ENCODE data around the gene ADGRB2. TPM values are rescaled to one million over a fixed set of nuclear protein-coding genes. Genes with fewer than 3 reads are reported as not detected.

The ADGRB2 gene
- total RNA-seq, 4 donors from 2014 or later: 1.1 to 2.2 (median 1.7) TPM; not detected in 1

GRCh38 chr1:31757204-31757679 lies 6.9 kb downstream of the ADGRB2 start:
- intact Hi-C loops (cut with DNase I; ENCODE audit: low total_unique reads): no loop called here
- no peak overlapping the region for H3K27ac ChIP-seq

GRCh38 chr1:31756578-31756977 lies 7.6 kb downstream of the ADGRB2 start:
- H3K9me3 ChIP-seq: no peaks in the 10 kb centered on the region
- intact Hi-C loops (cut with DNase I; ENCODE audit: low total_unique reads): no loop called here
- H3K4me1 ChIP-seq: peaks cover 15 to 50% of the 10 kb centered on the region in 2 donors
- ATAC-seq (no peak), DNase-seq (no peak)
- TF ChIP-seq POLR2A (IDR thresholded peaks at IDR 0.05): no peak
- no peak for TF ChIP-seq CTCF (IDR thresholded peaks at IDR 0.05 in 4 of 5, conservative IDR thresholded peaks at IDR 0.05 in 1 of 5)
- no peak overlapping the region for H3K27ac ChIP-seq
- H3K4me3 ChIP-seq: no peak overlapping the region
- peaks cover under 1 to 14% (median 13%) of the 10 kb centered on the region in 3 donors for H3K27me3 ChIP-seq
- H3K36me3 ChIP-seq: no peaks in the 10 kb centered on the region
- in situ Hi-C loops (cut with MboI; ENCODE audit: low sequenced_read_pairs in 4 of 4): no loop called here

More at GRCh38 chr1:31757204-31757679, 6.9 kb downstream of the ADGRB2 start:
- H3K36me3 ChIP-seq: no peaks in the 10 kb centered on the region
- H3K27me3 ChIP-seq: peaks cover 8 to 20% (median 17%) of the 10 kb centered on the region in 3 donors
- DNase-seq: no peak
- peaks cover 15 to 52% of the 10 kb centered on the region in 2 donors for H3K4me1 ChIP-seq
- no peak for ATAC-seq
- H3K4me3 ChIP-seq: no peak overlapping the region
- in situ Hi-C loops (cut with MboI; ENCODE audit: low sequenced_read_pairs in 4 of 4): no loop called here
- H3K9me3 ChIP-seq: no peaks in the 10 kb centered on the region
- TF ChIP-seq POLR2A (IDR thresholded peaks at IDR 0.05): no peak
- no peak for TF ChIP-seq CTCF (IDR thresholded peaks at IDR 0.05 in 4 of 5, conservative IDR thresholded peaks at IDR 0.05 in 1 of 5)

GRCh38 chr1:31755850-31756492 lies 8.2 kb downstream of the ADGRB2 start:
- intact Hi-C loops (cut with DNase I; ENCODE audit: low total_unique reads): no loop called here
- H3K9me3 ChIP-seq: no peaks in the 10 kb centered on the region
- in situ Hi-C loops (cut with MboI; ENCODE audit: low sequenced_read_pairs in 4 of 4): no loop called here
- H3K4me3 ChIP-seq: no peak overlapping the region
- H3K27ac ChIP-seq: no peak overlapping the region
- ATAC-seq (no peak), DNase-seq (no peak)
- H3K36me3 ChIP-seq: no peaks in the 10 kb centered on the region
- TF ChIP-seq POLR2A (IDR thresholded peaks at IDR 0.05) (no peak), CTCF (IDR thresholded peaks at IDR 0.05 in 4 of 5, conservative IDR thresholded peaks at IDR 0.05 in 1 of 5) (no peak)
- peaks cover 14 to 46% of the 10 kb centered on the region in 2 donors for H3K4me1 ChIP-seq
- peaks cover 0 to 8% (median 7%) of the 10 kb centered on the region in 3 donors for H3K27me3 ChIP-seq

GRCh38 chr1:31755197-31755611 lies 8.9 kb downstream of the ADGRB2 start:
- Histone ChIP-seq H3K9me3 (no peaks in the 10 kb centered on the region), H3K27me3 (no peaks in the 10 kb centered on the region), H3K27ac (no peak overlapping the region), H3K36me3 (no peaks in the 10 kb centered on the region), H3K4me1 (peaks cover 16 to 45% of the 10 kb centered on the region in 2 donors), H3K4me3 (no peak overlapping the region)
- ATAC-seq (no peak), DNase-seq (peak in 1 of 2 donors; percentile 21)
- in situ Hi-C loops (cut with MboI; ENCODE audit: low sequenced_read_pairs in 4 of 4): no loop called here
- intact Hi-C loops (cut with DNase I; ENCODE audit: low total_unique reads): no loop called here
- no peak for TF ChIP-seq POLR2A (IDR thresholded peaks at IDR 0.05)
- TF ChIP-seq CTCF (IDR thresholded peaks at IDR 0.05 in 4 of 5, conservative IDR thresholded peaks at IDR 0.05 in 1 of 5): no peak

Measured in gastrocnemius medialis (tissue), 4 donors.